MM.1S (cell line): ENCODE data around the gene PHACTR1.

Experiments
- DNase-seq: peaks from one replicate; pipeline ENCODE4 v3.0.0-alpha.2; 2015
- H2AFZ ChIP-seq: fragments of 300-600 bp; sonication (generic); 2 replicates; pipeline ENCODE4 v1.6.0; 2016; ENCODE audit warnings: antibody characterized with exemption, low read length
- H3F3A ChIP-seq: fragments of 300-600 bp; sonication (generic); 2 replicates; pipeline ENCODE4 v1.6.1; 2016; ENCODE audit warnings: mild to moderate bottlenecking, antibody characterized with exemption, low read length, moderate library complexity, mixed read lengths; ENCODE audit not compliant: insufficient read depth
- H3K27ac ChIP-seq: fragments of 300-600 bp; sonication (generic); 2 replicates; pipeline ENCODE4 v1.5.1; 2016; ENCODE audit warnings: mild to moderate bottlenecking, low read length
- H3K27me3 ChIP-seq: fragments of 300-600 bp; sonication (generic); replicated peaks from 2 replicates; pipeline ENCODE4 v1.6.0; 2016; ENCODE audit warnings: low read length; ENCODE audit not compliant: insufficient read depth
- H3K36me3 ChIP-seq: fragments of 300-600 bp; sonication (generic); replicated peaks from 2 replicates; pipeline ENCODE4 v1.6.1; 2016; ENCODE audit warnings: mild to moderate bottlenecking, low read length, mixed read lengths; ENCODE audit not compliant: insufficient read depth
- H3K4me1 ChIP-seq: fragments of 300-600 bp; sonication (generic); 2 replicates; pipeline ENCODE4 v1.6.1; 2016; ENCODE audit warnings: low read length, mixed read lengths
- H3K4me2 ChIP-seq: fragments of 300-600 bp; sonication (generic); 2 replicates; pipeline ENCODE4 v1.6.0; 2016; ENCODE audit warnings: low read depth, low read length
- H3K4me3 ChIP-seq: fragments of 300-600 bp; sonication (generic); 2 replicates; pipeline ENCODE4 v1.5.1; 2016; ENCODE audit warnings: low read length, mixed read lengths
- H3K79me2 ChIP-seq: fragments of 300-600 bp; sonication (generic); 2 replicates; pipeline ENCODE4 v1.6.1; 2016; ENCODE audit warnings: mixed run types, low read length, mixed read lengths
- H3K9ac ChIP-seq: fragments of 300-600 bp; sonication (generic); 2 replicates; pipeline ENCODE4 v1.6.1; 2016; ENCODE audit warnings: low read length, mixed read lengths
- H3K9me2 ChIP-seq: fragments of 300-600 bp; sonication (generic); replicated peaks from 2 replicates; pipeline ENCODE4 v1.6.1; 2016; ENCODE audit warnings: mild to moderate bottlenecking, low read length, mixed read lengths; ENCODE audit not compliant: insufficient read depth
- H3K9me3 ChIP-seq: fragments of 300-600 bp; sonication (generic); replicated peaks from 2 replicates; pipeline ENCODE4 v1.6.1; 2016; ENCODE audit warnings: mild to moderate bottlenecking, low read length, mixed read lengths; ENCODE audit not compliant: insufficient read depth
- H4K20me1 ChIP-seq: fragments of 300-600 bp; sonication (generic); 2 replicates; pipeline ENCODE4 v1.6.1; 2016; ENCODE audit warnings: mild to moderate bottlenecking, low read length, moderate library complexity, mixed read lengths; ENCODE audit not compliant: insufficient read depth
- EZH2 ChIP-seq: fragments of 300-600 bp; sonication (generic); optimal IDR thresholded peaks from 2 replicates; pipeline ENCODE3; 2017; ENCODE audit warnings: low read depth, mild to moderate bottlenecking, antibody characterized with exemption, low read length, mixed read lengths
- EZH2phosphoT487 ChIP-seq: fragments of 300-600 bp; sonication (generic); IDR thresholded peaks from 2 replicates; pipeline ENCODE4 v1.6.1; 2018; ENCODE audit warnings: antibody characterized with exemption, low read length
- TF ChIP-seq, protein P1 (sequence below): fragments of 300-600 bp; sonication (generic); IDR thresholded peaks from 2 replicates; pipeline ENCODE4 v1.5.1; 2016; ENCODE audit warnings: antibody characterized with exemption, low read length, mixed read lengths

Gene PHACTR1

DNA sequence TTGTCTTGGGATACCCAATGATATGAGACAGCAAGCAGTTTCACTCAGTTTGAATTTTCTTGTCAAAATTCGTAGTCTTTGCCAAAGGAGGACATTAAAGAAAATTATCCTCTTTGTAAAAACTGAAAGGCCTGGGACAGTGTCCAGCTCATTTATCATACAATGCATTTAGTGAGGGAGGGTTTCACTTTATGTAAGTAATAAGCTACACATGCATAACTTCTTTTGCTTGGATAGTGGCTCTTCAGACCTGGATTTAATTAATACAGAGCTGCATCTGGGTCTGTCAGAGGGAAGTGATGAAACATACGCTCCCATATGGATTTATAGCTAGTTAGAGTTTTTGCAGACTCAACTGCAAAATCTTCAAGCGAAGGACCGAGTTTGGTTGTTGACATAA, 175.6 kb downstream of the PHACTR1 start:
- TF ChIP-seq EZH2phosphoT487 (no peak), EZH2 (no peak)
- TF ChIP-seq, protein P1, sequence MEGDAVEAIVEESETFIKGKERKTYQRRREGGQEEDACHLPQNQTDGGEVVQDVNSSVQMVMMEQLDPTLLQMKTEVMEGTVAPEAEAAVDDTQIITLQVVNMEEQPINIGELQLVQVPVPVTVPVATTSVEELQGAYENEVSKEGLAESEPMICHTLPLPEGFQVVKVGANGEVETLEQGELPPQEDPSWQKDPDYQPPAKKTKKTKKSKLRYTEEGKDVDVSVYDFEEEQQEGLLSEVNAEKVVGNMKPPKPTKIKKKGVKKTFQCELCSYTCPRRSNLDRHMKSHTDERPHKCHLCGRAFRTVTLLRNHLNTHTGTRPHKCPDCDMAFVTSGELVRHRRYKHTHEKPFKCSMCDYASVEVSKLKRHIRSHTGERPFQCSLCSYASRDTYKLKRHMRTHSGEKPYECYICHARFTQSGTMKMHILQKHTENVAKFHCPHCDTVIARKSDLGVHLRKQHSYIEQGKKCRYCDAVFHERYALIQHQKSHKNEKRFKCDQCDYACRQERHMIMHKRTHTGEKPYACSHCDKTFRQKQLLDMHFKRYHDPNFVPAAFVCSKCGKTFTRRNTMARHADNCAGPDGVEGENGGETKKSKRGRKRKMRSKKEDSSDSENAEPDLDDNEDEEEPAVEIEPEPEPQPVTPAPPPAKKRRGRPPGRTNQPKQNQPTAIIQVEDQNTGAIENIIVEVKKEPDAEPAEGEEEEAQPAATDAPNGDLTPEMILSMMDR, result no peak
- no peak overlapping the region for H3K4me2 ChIP-seq

DNA sequence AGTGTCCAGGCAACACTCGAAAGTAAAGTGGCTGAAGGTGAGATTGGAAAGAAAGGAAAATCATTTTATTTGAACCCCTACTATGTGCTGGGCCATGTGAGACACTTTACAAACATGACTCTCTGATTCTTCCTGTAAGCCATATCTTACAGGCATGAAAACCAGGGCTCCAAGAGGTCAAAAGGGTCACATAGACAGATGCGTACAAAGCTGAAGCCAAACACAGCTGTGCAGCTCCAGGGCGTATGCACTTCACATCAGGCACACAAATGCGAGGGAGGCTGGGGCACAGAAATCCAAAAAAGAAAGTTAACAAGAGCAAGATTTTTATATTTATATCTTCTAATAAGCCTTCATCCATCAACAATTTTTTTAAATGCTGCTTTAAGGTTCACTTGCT, 176.5 kb downstream of the PHACTR1 start:
- H3K9ac ChIP-seq, result no peak overlapping the region
- no peaks in the 10 kb centered on the region for H3K36me3 ChIP-seq
- no peak overlapping the region for H3K4me3 ChIP-seq
- H2AFZ ChIP-seq, result no peak overlapping the region
- H4K20me1 ChIP-seq, result no peaks in the 10 kb centered on the region
- no peaks in the 10 kb centered on the region for H3K79me2 ChIP-seq
- DNase-seq, result no peak
- no peaks in the 10 kb centered on the region for H3F3A ChIP-seq
- no peak overlapping the region for H3K4me2 ChIP-seq
- TF ChIP-seq, protein P1, result no peak
- TF ChIP-seq EZH2phosphoT487 (no peak), EZH2 (no peak)
- no peaks in the 10 kb centered on the region for H3K9me3 ChIP-seq
- H3K4me1 ChIP-seq, result peaks cover 3% of the 10 kb centered on the region
- H3K27me3 ChIP-seq, result no peaks in the 10 kb centered on the region
- H3K27ac ChIP-seq, result no peak overlapping the region
- no peaks in the 10 kb centered on the region for H3K9me2 ChIP-seq

More for the DNA sequence above, 175.6 kb downstream of the PHACTR1 start:
- Histone ChIP-seq H3K79me2 (no peaks in the 10 kb centered on the region), H3K9me2 (no peaks in the 10 kb centered on the region), H3K36me3 (no peaks in the 10 kb centered on the region), H2AFZ (no peak overlapping the region), H3K4me3 (no peak overlapping the region), H3K9ac (no peak overlapping the region), H4K20me1 (no peaks in the 10 kb centered on the region), H3K27me3 (no peaks in the 10 kb centered on the region), H3K27ac (no peak overlapping the region), H3F3A (no peaks in the 10 kb centered on the region), H3K4me1 (peaks cover 3% of the 10 kb centered on the region), H3K9me3 (no peaks in the 10 kb centered on the region)
- no peak for DNase-seq

DNA sequence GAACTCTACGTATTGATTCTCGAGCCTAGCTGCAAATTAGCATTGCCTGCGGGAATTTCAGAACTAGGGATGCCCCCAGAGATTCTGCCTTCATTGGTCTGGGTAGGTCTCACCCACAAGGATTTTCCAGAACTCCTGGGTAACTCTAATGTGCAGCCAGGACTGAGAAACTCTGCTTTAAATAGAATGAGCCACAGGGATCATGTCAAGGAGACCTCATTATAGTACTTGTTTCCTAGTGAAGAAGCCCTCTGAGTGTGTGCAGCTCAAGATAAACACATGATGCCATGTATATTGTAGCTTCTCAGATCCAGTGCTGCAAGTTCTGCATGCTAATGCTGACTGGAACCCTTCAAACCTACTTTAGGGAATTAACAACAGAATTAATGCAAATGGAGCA, 179.2 kb downstream of the PHACTR1 start:
- TF ChIP-seq, protein P1, result no peak
- no peak for TF ChIP-seq EZH2phosphoT487
- no peak for TF ChIP-seq EZH2
- H2AFZ ChIP-seq, result no peak overlapping the region
- H3K9me3 ChIP-seq, result no peaks in the 10 kb centered on the region
- no peak overlapping the region for H3K27ac ChIP-seq
- no peaks in the 10 kb centered on the region for H3K9me2 ChIP-seq
- no peak overlapping the region for H3K9ac ChIP-seq
- no peak for DNase-seq
- H3F3A ChIP-seq, result no peaks in the 10 kb centered on the region
- no peaks in the 10 kb centered on the region for H3K27me3 ChIP-seq
- no peaks in the 10 kb centered on the region for H3K79me2 ChIP-seq
- no peaks in the 10 kb centered on the region for H3K36me3 ChIP-seq
- H3K4me2 ChIP-seq, result no peak overlapping the region
- H3K4me1 ChIP-seq, result peaks cover 3% of the 10 kb centered on the region
- no peaks in the 10 kb centered on the region for H4K20me1 ChIP-seq
- no peak overlapping the region for H3K4me3 ChIP-seq
